Epithelial cell of esophagus (primary cell): ENCODE data around the gene SPP2.

Experiments
- DNase-seq: peaks from one replicate; pipeline ENCODE4 v3.0.0; 2010; ENCODE audit warnings: low read depth
- H3K4me3 ChIP-seq: 2 replicates; pipeline ENCODE4 v1.5.1; 2011; ENCODE audit warnings: mild to moderate bottlenecking, low read length, control low read depth
- TF ChIP-seq, protein P1 (sequence below): IDR thresholded peaks from 2 replicates; pipeline ENCODE4 v1.5.1; 2011; ENCODE audit warnings: low read depth, mild to moderate bottlenecking, low read length, control low read depth, inconsistent platforms; ENCODE audit not compliant: insufficient read depth; ENCODE audit errors: missing control alignments

SPP2 gene

DNA sequence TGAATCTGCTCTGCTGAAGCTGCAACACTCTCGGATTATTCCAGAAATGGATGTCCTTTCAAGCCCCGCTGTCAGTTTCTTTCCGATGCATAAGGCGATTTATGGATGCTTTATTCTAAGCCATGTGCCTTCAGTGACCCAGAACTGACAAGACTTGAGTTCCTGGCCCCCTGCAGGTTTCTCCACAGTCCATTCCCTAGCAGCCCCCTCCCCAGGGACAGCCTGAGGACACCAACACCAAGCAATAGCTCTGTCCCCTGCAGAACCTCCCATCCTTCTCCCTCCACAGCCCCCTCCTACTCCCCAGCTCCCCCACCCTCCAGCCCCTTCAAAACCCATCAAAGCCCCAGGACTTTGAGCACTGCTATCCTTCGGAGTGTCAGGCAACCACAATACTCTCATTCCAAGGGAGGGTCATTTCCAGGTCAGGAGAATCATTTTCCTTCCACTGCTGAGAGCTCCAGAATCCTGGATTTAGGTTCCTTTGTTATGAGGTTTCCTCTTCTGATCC is 24.6 kb upstream of the SPP2 start:
- TF ChIP-seq, protein P1, sequence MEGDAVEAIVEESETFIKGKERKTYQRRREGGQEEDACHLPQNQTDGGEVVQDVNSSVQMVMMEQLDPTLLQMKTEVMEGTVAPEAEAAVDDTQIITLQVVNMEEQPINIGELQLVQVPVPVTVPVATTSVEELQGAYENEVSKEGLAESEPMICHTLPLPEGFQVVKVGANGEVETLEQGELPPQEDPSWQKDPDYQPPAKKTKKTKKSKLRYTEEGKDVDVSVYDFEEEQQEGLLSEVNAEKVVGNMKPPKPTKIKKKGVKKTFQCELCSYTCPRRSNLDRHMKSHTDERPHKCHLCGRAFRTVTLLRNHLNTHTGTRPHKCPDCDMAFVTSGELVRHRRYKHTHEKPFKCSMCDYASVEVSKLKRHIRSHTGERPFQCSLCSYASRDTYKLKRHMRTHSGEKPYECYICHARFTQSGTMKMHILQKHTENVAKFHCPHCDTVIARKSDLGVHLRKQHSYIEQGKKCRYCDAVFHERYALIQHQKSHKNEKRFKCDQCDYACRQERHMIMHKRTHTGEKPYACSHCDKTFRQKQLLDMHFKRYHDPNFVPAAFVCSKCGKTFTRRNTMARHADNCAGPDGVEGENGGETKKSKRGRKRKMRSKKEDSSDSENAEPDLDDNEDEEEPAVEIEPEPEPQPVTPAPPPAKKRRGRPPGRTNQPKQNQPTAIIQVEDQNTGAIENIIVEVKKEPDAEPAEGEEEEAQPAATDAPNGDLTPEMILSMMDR: no peak
- no peak overlapping the region for H3K4me3 ChIP-seq
- DNase-seq: no peak

DNA sequence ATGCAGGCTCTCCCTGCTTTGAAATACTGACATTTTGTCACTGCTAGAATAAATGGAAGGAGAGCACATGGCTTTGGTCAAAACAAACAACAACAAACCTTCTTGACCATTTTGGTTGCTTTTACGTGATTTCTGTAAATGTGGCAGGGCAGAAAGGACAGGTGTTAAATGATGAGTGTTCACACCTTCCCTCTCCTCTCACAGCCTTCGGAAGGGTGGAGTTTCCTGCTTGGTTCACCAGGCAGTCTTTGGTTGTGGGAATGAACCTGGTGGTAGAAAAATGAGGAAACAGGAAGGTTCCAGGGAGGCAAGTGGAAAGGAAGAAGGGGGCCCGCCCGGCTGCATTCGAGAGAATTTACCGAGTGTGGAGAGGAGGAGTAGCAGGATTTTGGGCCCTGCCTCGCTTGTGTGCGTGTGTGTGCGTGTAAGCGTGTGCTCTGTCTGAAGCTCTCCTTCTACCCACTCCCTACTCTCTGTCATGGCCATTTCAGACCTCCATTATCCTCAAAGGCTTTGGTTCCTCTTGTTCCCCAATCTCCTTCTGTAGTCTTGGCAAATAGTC is 23.7 kb upstream of the SPP2 start:
- no peak overlapping the region for H3K4me3 ChIP-seq
- no peak for DNase-seq
- TF ChIP-seq, protein P1: no peak

DNA sequence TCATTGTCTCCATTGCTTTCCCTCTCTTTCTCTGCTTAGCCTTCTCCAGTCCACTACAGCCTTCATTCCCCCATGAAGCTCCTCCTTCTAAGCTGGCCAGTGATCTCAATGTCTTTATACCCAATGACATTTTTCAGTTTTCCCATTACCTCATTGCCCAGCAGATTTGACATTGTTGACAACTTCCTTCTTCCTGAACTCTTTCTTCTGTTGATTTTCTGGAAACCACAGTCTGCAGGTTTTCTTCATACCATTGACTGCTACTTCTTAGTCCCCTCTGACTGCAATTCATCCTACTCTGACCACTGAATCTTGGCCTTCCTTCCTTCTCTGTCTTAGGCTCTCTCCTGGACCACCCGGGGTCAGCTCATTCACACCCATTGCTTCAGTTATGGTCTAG is 22.9 kb upstream of the SPP2 start:
- DNase-seq: no peak
- TF ChIP-seq, protein P1: no peak
- H3K4me3 ChIP-seq: no peak overlapping the region

GRCh38 chr2:234029150-234029733 is 21.3 kb upstream of the SPP2 start:
- DNase-seq: no peak
- no peak overlapping the region for H3K4me3 ChIP-seq
- TF ChIP-seq, protein P1: no peak

GRCh38 chr2:234031207-234031606 is 19.3 kb upstream of the SPP2 start:
- H3K4me3 ChIP-seq: no peak overlapping the region
- no peak for DNase-seq
- TF ChIP-seq, protein P1: no peak

DNA sequence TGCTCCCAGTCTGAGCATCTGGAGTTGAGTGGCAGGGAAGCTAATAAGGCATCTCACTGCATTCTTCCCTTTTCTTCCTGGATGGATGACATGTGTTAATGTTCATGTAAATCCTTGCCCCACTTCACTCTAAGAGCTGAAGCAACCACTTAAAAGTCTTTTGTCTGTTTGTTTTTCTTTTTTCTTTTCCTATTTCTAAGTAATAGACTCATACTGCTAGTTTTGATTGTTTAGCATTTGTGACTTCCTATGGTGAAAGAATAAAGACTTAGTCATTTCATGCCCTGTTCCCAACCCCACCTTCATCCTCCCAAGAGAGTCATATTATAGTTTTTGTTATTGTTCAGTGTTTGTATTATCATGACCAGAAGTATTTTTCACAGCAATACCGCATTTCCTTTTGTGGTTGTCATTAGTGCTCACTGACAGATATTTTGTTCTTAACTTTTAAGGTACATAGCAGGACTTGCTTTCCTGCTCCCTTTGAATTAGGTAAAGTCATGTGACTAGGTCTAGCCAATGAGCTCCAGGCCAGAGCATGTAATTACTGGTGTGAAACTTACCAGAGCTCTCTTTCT is 18.1 kb upstream of the SPP2 start:
- DNase-seq: peak; percentile 85
- H3K4me3 ChIP-seq: no peak overlapping the region
- TF ChIP-seq, protein P1: no peak
